Activated CD4-positive, alpha-beta T cell treated with anti-CD3 and anti-CD28 coated beads for 1 hour (primary cell): ENCODE measurements around the gene UQCRHL.
"Not testable (repeated sequence)": the region's sequence is repeated elsewhere in the genome, so short reads cannot be mapped to it uniquely, and the experiment has no call there.

Experiments
- DNase-seq: peaks from one replicate; pipeline ENCODE4 v3.0.0-alpha.2; 2020

Gene UQCRHL

DNA sequence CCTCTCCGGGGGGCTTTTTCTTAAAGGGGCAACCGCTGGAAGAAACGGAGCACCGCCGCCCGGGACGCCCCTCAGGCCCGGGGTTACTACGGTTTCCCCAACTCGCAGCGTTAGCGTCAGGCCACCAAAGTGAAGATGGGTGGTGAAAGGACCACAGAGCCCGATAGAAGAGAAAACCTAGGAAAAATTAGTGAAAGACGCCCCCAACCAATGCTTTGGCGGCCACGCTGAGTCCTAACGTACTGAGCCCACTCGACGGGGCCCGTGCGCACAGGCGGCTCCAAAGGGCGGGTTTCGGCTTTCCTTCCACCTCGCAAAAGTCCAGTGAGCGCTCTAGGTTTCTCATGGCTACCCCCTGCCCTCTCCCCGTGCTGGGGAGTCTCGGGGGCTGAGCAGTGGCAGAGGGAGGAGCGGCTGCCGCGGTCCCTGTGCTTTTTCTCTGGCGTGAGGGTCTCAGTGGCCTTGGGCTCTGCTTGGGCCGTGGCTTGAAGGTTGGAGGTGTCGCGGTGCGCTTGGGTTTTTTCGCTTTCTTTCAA, 27.8 kb upstream of the UQCRHL start:
- no peak for DNase-seq

DNA sequence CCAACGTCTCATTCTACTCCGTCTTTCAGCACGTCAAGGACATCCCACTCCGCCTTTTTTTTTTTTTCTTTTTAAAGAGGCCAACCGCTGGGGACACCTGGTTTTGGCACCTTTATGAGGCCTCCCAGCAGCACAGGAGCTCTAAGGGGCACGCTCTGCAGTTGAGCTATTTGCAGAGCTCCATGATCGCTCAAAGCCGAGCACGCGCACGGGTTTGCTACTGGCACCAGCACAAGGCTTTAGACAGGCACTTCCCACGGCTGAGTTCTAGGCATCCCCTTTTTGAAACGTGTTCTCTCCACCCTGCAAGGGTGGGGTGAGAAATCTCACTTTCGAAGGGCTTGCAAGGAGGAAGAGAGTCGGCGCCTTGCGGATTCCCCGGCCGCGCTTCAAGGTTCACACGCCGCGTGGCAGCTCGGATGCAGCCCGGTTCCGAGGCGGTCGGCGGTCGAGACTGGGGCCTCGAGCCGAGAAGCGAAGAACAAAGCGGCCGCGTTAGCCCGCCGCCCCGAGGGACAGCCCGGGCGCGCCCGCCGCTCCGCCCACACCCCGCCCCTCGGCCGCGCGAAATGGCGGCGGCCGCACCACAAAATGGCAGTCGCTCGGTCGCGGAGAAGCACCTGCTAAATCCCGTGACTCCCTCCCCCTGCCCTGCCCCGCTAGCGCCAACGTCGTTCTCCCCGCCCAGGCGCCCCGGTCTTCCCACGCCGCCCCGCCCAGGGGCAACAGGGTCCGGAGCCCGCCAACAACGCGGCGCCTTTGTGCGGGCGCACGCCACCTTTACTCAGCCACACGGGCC, 27.2 kb upstream of the UQCRHL start:
- peak; percentile 82 for DNase-seq

- DNase-seq: no peak
Measured at GRCh38 chr1:15833842-15834405, 26.5 kb upstream of the UQCRHL start.

GRCh38 chr1:15833069-15833679, 25.7 kb upstream of the UQCRHL start:
- peak; percentile 33 for DNase-seq

DNA sequence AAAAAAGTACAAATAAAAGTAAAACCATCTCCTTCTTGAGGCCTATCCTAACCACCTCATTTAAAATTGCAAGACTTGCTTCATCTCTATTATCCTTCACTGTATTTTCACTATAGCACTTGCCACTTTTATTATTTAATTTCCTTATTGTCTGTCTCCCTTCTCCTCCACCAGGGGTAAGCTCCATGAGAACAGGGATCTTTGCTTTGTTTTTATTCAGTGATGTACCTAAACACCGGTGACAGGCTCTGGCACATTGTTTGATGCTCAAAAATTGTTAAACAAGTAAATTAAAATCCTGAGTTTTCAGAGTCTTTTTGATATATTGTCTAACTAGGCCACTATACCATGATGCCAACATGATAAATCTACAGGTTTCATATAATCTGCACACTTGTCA, 22.8 kb upstream of the UQCRHL start:
- DNase-seq: no peak

- not testable (repeated sequence) for DNase-seq
Measured at GRCh38 chr1:15828931-15829330, 21.5 kb upstream of the UQCRHL start.

DNA sequence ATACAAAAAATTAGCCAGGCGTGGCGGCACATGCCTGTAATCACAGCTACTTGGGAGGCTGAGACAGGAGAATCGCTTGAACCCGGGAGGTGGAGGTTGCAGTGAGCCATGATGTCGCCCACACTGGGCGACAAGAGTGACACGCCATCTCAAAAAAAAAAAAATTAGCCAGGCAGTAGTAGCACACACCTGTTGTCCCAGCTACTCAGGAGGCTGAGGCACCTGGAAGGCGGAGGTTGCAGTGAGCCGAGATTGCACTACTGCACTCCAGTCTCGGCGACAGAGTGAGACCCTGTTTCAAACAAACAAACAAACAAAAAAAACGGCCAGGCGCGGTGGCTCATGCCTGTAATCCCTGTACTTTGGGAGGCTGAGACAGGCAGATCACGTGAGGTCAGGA, 20.1 kb upstream of the UQCRHL start:
- DNase-seq: not testable (repeated sequence)

GRCh38 chr1:15826810-15827507, 19.5 kb upstream of the UQCRHL start:
- DNase-seq: no peak

DNA sequence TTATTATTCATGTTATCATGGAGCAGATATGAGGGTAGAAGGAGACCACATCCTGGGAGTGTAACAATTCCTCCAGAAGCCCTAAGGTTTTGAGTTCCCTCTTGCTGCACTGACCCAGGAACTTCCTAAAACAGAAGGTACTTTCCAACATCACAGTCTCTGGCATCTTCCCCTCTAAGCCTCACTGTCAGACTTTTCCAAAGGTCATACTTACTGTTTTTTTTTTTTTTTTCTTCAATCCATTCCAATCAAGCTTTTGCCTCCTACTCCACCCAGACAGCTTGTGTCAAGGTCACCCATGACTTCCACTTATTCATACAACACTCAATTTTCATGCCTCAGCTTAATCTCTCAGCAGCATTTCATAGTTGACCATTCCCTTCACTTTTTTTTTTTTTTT, 18.4 kb upstream of the UQCRHL start:
- DNase-seq: no peak

- DNase-seq: no peak
Measured at GRCh38 chr1:15820478-15820877, 13.0 kb upstream of the UQCRHL start.

DNA sequence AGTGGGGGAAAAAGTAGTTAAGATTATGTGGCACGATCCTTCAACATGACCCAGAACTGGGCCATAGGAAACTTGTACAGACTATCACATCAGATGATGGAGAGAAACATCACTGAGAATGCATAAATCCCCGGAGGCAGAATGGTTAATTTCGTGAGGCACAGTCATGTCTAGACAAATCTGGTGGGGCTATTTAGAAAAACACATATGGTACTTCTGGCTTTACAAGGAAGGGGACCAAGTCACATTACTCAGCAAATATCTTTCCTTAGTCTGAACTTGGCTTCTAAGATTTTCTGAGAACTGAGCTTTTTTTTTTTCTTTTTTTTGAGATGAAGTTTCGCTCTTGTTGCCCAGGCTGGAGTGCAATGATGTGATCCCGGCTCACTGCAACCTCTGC, 9.2 kb upstream of the UQCRHL start:
- no peak for DNase-seq

- DNase-seq: no peak
Measured at GRCh38 chr1:15810073-15810472, 2.6 kb upstream of the UQCRHL start.

DNA sequence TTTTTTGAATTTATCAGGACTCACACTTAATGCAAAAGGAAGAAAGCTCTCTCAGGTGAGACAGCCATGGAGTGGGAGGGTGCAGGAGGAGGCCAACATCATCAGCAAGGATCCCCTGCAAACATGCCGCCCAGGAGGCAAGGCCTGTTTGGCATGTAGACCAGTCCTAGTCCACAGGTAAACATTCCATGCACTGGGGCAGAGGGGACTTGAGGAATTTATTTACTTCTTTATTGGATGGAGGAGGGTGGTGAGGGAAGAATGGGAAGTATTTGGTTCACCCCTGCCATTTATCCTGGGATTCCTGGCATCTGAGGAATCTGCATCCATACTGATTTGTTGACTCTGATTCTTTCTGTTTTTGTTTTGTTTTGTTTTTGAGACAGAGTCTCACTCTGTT, 1.5 kb upstream of the UQCRHL start:
- no peak for DNase-seq

DNA sequence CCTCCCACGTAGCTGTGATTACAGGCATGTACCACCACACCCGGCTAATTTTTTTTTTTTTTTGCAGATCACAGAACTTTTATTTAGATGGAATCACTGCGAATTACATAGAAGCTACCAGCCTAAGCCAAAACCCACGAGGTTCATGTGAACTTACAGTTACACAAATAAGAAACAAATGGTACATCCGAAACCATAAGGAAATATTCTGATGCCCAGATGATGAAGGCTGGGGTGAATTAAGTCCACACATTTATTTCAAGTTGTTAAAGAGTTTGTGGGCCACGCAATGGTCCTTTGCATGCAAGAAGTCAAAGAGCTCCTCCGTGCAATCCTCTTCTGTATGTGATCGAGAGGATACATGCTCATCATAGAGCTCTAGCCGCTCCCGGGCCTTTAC, 328 bp downstream of the UQCRHL start:
- no peak for DNase-seq

DNA sequence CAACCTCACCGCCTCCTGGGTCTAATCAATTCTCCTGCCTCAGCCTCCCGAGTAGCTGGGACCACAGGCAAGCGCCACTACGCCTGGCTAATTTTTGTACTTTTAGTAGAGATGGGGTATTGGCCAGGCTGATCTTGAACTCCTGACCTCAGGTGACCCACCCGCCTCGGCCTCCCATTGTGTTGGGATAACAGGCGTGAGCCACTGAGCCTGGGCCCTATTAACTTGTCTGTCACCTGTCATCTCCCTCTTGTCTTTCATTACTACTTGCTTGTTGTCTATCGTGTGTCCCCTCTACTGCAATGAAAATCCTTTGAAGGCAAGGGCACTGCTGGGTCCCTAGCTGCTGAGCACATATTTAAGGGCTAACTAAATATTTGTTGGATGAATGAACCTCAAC, 3.4 kb downstream of the UQCRHL start:
- no peak for DNase-seq

- no peak for DNase-seq
Measured at GRCh38 chr1:15803380-15803779, 4.1 kb downstream of the UQCRHL start.

DNA sequence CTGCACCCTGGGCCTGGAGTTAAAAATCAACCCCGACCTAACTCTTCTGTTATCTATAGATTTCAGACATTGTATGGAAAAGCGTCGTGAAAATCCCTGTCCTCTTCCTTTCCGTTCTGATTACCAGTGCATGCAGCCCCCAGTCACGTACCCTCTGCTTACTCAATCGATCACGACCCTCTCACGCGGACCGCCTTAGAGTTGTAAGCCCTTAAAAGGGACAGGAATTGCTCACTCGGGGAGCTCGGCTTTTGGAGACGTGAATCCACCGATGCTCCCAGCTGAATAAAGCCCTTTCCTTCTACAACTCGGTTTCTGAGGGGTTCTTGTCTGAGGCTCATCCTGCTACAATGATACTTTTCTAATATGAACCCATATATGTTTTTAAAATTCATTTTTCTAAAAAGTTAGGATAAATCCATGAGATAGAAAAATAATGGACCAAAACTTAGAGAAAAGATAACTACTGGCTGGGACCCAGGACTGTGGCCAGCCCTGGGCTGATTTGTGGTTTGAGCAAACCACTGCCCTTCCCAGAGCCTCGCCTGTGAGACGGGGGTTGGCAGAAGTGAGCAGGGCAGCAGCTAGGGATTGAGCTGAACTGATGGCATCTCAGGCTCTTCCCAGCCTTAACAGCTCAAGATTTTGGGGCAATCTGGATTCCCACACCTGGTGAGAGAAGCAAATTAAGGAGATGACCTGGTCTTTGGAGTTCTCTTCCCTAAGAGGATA, 5.0 kb downstream of the UQCRHL start:
- DNase-seq: no peak

DNA sequence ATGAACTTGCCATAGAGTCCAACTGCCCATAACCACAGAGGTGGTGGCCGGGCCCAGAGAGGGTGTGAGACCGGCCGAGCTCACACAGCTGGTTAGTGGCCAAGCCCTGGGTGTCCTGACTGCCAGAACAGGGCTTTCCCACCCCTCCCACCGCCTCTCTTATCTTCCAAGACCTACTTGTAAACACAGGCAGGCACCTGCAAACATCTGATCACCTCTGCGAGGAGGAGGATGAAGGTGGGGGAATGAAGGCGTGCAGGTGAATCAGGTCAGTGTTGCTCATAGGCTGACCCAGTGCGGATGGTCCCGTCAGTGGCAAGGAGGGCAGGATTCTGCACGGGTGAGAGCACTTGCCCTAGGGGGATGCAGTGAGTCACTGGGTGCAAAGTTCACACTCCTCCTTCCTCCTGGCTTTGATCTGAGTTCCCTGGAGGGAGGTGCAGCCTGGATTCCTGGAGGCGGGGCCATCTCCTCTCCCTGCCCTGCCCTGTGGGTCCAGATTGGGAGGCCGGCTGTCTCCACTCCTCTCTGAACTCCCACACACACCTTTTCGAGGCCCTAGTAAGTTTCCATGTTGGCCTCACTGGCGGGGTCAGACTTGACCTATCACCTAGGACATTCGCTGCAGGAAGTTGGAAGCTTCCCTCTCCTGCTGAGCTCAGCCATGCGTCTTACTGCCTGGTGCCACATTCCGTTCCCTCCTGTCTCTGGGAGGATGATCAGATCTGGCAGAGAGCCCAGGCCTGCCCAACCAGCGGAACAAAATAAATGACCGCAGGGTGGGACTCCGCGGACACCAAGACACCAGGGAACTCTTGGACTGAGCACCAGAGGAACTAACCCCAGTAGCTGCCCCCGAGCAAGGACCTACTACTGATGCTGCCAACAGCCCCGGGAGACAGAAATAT, 7.3 kb downstream of the UQCRHL start:
- no peak for DNase-seq

DNA sequence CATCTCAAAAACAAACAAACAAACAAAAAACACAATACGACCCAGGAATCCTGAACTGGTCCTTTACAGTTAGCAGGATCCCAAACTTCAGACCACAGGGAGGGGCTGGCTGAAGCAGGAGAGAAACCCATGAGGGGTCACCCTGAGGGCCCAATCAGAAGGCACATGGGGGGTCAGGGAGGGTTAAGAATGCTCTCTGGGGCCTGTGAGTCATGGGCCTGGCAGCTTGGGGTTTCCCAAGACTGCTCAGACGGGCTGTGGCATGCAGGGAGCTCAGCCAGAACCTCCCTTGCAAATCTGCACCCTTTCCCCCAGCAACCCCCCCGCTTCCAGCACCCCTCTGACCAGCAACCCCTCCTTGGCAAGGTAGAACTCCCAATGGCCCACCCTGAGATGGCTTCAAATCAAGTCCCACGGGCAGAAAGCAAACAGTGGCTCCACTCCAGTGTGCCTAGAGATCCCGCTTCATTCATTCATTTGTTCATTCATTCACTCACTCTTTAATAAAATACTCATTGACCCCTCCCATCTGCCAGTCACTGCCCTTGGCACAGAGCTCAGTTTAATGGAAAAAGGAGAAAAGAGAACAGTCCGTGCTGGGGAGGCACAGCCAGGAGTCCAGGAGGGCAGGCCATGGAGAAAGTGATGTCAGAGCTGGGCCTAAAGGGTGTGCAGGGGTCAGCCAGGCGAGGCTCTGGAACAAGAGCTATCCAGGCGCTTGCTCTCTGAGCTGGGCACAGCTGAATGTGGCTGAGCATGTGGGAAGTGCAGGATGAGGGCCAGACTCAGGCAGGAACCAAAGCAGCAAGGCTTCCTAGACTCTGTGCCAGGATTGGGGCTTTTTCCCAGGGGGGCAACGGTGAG, 8.2 kb downstream of the UQCRHL start:
- DNase-seq: no peak

GRCh38 chr1:15797614-15798390, 9.6 kb downstream of the UQCRHL start:
- DNase-seq: no peak
